ENCODE data around the gene ERP29.
"Not testable (repeated sequence)": the region's sequence is repeated elsewhere in the genome, so short reads cannot be mapped to it uniquely, and the experiment has no call there.

The ERP29 gene

GRCh38 chr12:112005419-112006395 is 7.5 kb upstream of the ERP29 start:
- H3K4me2 ChIP-seq (ENCODE audit: low read depth, low read length, poor library complexity, severe bottlenecking) = no peak overlapping the region
- no peaks in the 10 kb centered on the region for H4K20me1 ChIP-seq (ENCODE audit: insufficient read depth, low read length, poor library complexity, severe bottlenecking)
- no peak overlapping the region for H3K4me3 ChIP-seq (ENCODE audit: low read length, poor library complexity, severe bottlenecking)
- H3K9me2 ChIP-seq (replicated peaks; ENCODE audit: low read depth, low read length) = no peaks in the 10 kb centered on the region
- TF ChIP-seq CTCF (conservative IDR thresholded peaks at IDR 0.05; ENCODE audit: low read length) (no peak), EZH2phosphoT487 (IDR thresholded peaks at IDR 0.05; ENCODE audit: borderline replicate concordance) (no peak)
- no peaks in the 10 kb centered on the region for H3K9me3 ChIP-seq (ENCODE audit: insufficient read depth, low read depth, low read length)
- H3K4me1 ChIP-seq (ENCODE audit: insufficient read depth, low read length, poor library complexity, severe bottlenecking) = peaks cover 18% of the 10 kb centered on the region
- H3K36me3 ChIP-seq (ENCODE audit: insufficient read depth, low read length) = no peaks in the 10 kb centered on the region
- H3K9ac ChIP-seq (ENCODE audit: low read depth, low read length, poor library complexity, severe bottlenecking) = no peak overlapping the region
- peaks cover 22% of the 10 kb centered on the region for H3K27me3 ChIP-seq (ENCODE audit: insufficient read depth, low read length, poor library complexity, severe bottlenecking)
- no peaks in the 10 kb centered on the region for H3K79me2 ChIP-seq (ENCODE audit: insufficient read depth, low read length)
- no peaks in the 10 kb centered on the region for H3F3A ChIP-seq (ENCODE audit: low read depth)
- no peak overlapping the region for H2AFZ ChIP-seq (ENCODE audit: low read length)

- no peaks in the 10 kb centered on the region for H3K36me3 ChIP-seq (ENCODE audit: insufficient read depth, low read length)
- no peak overlapping the region for H3K9ac ChIP-seq (ENCODE audit: low read depth, low read length, poor library complexity, severe bottlenecking)
- peaks cover 17% of the 10 kb centered on the region for H3K79me2 ChIP-seq (ENCODE audit: insufficient read depth, low read length)
- H3K4me3 ChIP-seq (ENCODE audit: low read length, poor library complexity, severe bottlenecking) = no peak overlapping the region
- no peak for TF ChIP-seq CTCF (conservative IDR thresholded peaks at IDR 0.05; ENCODE audit: low read length)
- no peak for TF ChIP-seq EZH2phosphoT487 (IDR thresholded peaks at IDR 0.05; ENCODE audit: borderline replicate concordance)
- H3K4me1 ChIP-seq (ENCODE audit: insufficient read depth, low read length, poor library complexity, severe bottlenecking) = peaks cover 9% of the 10 kb centered on the region
- H3K27me3 ChIP-seq (ENCODE audit: insufficient read depth, low read length, poor library complexity, severe bottlenecking) = peaks cover 15% of the 10 kb centered on the region
- H2AFZ ChIP-seq (ENCODE audit: low read length) = no peak overlapping the region
- no peaks in the 10 kb centered on the region for H3K9me3 ChIP-seq (ENCODE audit: insufficient read depth, low read depth, low read length)
- H3K4me2 ChIP-seq (ENCODE audit: low read depth, low read length, poor library complexity, severe bottlenecking) = no peak overlapping the region
- no peaks in the 10 kb centered on the region for H3F3A ChIP-seq (ENCODE audit: low read depth)
- no peaks in the 10 kb centered on the region for H3K9me2 ChIP-seq (replicated peaks; ENCODE audit: low read depth, low read length)
- no peaks in the 10 kb centered on the region for H4K20me1 ChIP-seq (ENCODE audit: insufficient read depth, low read length, poor library complexity, severe bottlenecking)
These were observed 5.3 kb upstream of the ERP29 start for GRCh38 chr12:112007945-112008344.

- TF ChIP-seq CTCF (conservative IDR thresholded peaks at IDR 0.05; ENCODE audit: low read length) (no peak), EZH2phosphoT487 (IDR thresholded peaks at IDR 0.05; ENCODE audit: borderline replicate concordance) (no peak)
- no peaks in the 10 kb centered on the region for H3F3A ChIP-seq (ENCODE audit: low read depth)
- H3K4me3 ChIP-seq (ENCODE audit: low read length, poor library complexity, severe bottlenecking) = no peak overlapping the region
- peaks cover 15% of the 10 kb centered on the region for H3K27me3 ChIP-seq (ENCODE audit: insufficient read depth, low read length, poor library complexity, severe bottlenecking)
- no peak overlapping the region for H2AFZ ChIP-seq (ENCODE audit: low read length)
- no peaks in the 10 kb centered on the region for H3K9me2 ChIP-seq (replicated peaks; ENCODE audit: low read depth, low read length)
- no peak overlapping the region for H3K9ac ChIP-seq (ENCODE audit: low read depth, low read length, poor library complexity, severe bottlenecking)
- H3K9me3 ChIP-seq (ENCODE audit: insufficient read depth, low read depth, low read length) = no peaks in the 10 kb centered on the region
- no peak overlapping the region for H3K4me2 ChIP-seq (ENCODE audit: low read depth, low read length, poor library complexity, severe bottlenecking)
- H4K20me1 ChIP-seq (ENCODE audit: insufficient read depth, low read length, poor library complexity, severe bottlenecking) = no peaks in the 10 kb centered on the region
- H3K79me2 ChIP-seq (ENCODE audit: insufficient read depth, low read length) = peaks cover 23% of the 10 kb centered on the region
- H3K36me3 ChIP-seq (ENCODE audit: insufficient read depth, low read length) = no peaks in the 10 kb centered on the region
- H3K4me1 ChIP-seq (ENCODE audit: insufficient read depth, low read length, poor library complexity, severe bottlenecking) = peaks cover 9% of the 10 kb centered on the region
These were observed 4.3 kb upstream of the ERP29 start for GRCh38 chr12:112008918-112009317.

GRCh38 chr12:112009596-112009995 is 3.6 kb upstream of the ERP29 start:
- not testable (repeated sequence) for H3K9me2 ChIP-seq (replicated peaks; ENCODE audit: low read depth, low read length); H3K9me3 ChIP-seq (ENCODE audit: insufficient read depth, low read depth, low read length); H3K4me3 ChIP-seq (ENCODE audit: low read length, poor library complexity, severe bottlenecking); H3F3A ChIP-seq (ENCODE audit: low read depth); H4K20me1 ChIP-seq (ENCODE audit: insufficient read depth, low read length, poor library complexity, severe bottlenecking); H3K9ac ChIP-seq (ENCODE audit: low read depth, low read length, poor library complexity, severe bottlenecking); H3K4me2 ChIP-seq (ENCODE audit: low read depth, low read length, poor library complexity, severe bottlenecking); H2AFZ ChIP-seq (ENCODE audit: low read length); H3K36me3 ChIP-seq (ENCODE audit: insufficient read depth, low read length)
- H3K4me1 ChIP-seq (ENCODE audit: insufficient read depth, low read length, poor library complexity, severe bottlenecking) = peaks cover 14% of the 10 kb centered on the region
- H3K27me3 ChIP-seq (ENCODE audit: insufficient read depth, low read length, poor library complexity, severe bottlenecking) = peaks cover 15% of the 10 kb centered on the region
- H3K79me2 ChIP-seq (ENCODE audit: insufficient read depth, low read length) = peaks cover 30% of the 10 kb centered on the region
